MCF 10A (cell line): ENCODE results near the gene STRBP. TPM values are rescaled to one million over a fixed set of nuclear protein-coding genes. Genes with fewer than 3 reads are reported as not detected.

Source experiments
- BruUV-seq: library from RNA; stranded (reverse); fragments of 400-500 nt; replicated peaks from 2 replicates; lab custom pipeline; 2021; lab: Mats Ljungman, UMichigan
- CTCF ChIA-PET: fragments of 300-600 bp; sonication (Branson Sonifier 250); formaldehyde crosslinking; extraction: SDS; loops from one replicate; lab custom pipeline; 2021; ENCODE audit warnings: antibody characterized with exemption, inconsistent platforms; lab: Yijun Ruan, JAX
- POLR2A ChIA-PET: fragments of 300-600, 350-650 bp; sonication (Branson Sonifier 250); formaldehyde crosslinking; extraction: SDS; loops from one replicate; lab custom pipeline; 2020; ENCODE audit warnings: antibody characterized with exemption, inconsistent platforms; lab: Yijun Ruan, JAX
- DNase-seq: peaks from one replicate; pipeline ENCODE4 v3.0.0-alpha.2; 2018; ENCODE audit not compliant: unreplicated experiment
- H3K27ac Mint-ChIP-seq: one replicate; pipeline ENCODE4 v1.8.0; 2022; ENCODE audit warnings: mild to moderate bottlenecking, low read depth, mixed read lengths; ENCODE audit not compliant: unreplicated experiment
- H3K27me3 Mint-ChIP-seq: one replicate; pipeline ENCODE4 v1.8.0; 2022; ENCODE audit warnings: mixed read lengths; ENCODE audit not compliant: insufficient read depth, unreplicated experiment
- H3K36me3 Mint-ChIP-seq: one replicate; pipeline ENCODE4 v1.8.0; 2022; ENCODE audit warnings: mild to moderate bottlenecking, moderate library complexity, mixed read lengths; ENCODE audit not compliant: insufficient read depth, unreplicated experiment
- H3K4me1 Mint-ChIP-seq: one replicate; pipeline ENCODE4 v1.8.0; 2022; ENCODE audit warnings: mixed read lengths; ENCODE audit not compliant: insufficient read depth, unreplicated experiment
- H3K4me3 Mint-ChIP-seq: one replicate; pipeline ENCODE4 v1.8.0; 2022; ENCODE audit warnings: mild to moderate bottlenecking, moderate library complexity, mixed read lengths; ENCODE audit not compliant: unreplicated experiment
- H3K9me3 Mint-ChIP-seq: one replicate; pipeline ENCODE4 v1.8.0; 2022; ENCODE audit warnings: mixed read lengths; ENCODE audit not compliant: unreplicated experiment
- CTCF ChIP-seq: fragments of 200-600 bp; IDR thresholded peaks from one replicate; pipeline ENCODE4 v1.8.0; 2022; ENCODE audit warnings: antibody characterized with exemption, mild to moderate bottlenecking; ENCODE audit not compliant: unreplicated experiment
- intact Hi-C: fragments of 100-400 bp; cut with micrococcal nuclease; formaldehyde crosslinking; loops from 2 replicates; pipeline ENCODE4 v1.14.1; 2022
- total RNA-seq: library from RNA; stranded (reverse); gene quantifications from 2 replicates; pipeline ENCODE4 v1.2.3, GENCODE V29; 2022

Gene STRBP
- total RNA-seq, 1 experiment from 2014 or later: 9.4 TPM

DNA sequence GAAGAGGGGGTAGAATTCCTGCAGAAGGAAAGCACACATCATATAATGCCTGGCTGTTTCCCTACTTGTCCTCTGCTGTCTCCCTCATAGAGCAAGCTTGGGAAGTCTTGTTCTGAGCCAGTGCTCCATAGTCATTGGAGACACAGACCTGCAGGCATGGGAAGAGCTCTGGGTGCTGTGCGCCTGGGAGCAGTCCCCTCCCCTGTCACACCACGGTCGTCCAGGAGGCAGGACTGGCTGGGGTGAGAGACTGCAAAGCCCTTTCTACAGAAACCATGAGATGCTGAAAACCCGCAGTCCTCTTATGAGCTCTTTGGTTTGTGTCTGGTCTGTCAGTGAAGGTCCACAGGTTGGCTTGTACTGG, 170.3 kb downstream of the STRBP start:
- BruUV-seq: no TSS peak
- H3K4me1 Mint-ChIP-seq: no peaks in the 10 kb centered on the region
- H3K36me3 Mint-ChIP-seq: peaks cover 70% of the 10 kb centered on the region
- CTCF ChIA-PET: interaction anchor here (1.0 to 8.0 kb wide), 5 partner anchors 9 to 252 kb away, joined by 3 to 88 read pairs (median 5); no protein-coding TSS in a partner anchor
- intact Hi-C loops: no loop called here
- no peaks in the 10 kb centered on the region for H3K9me3 Mint-ChIP-seq
- H3K27ac Mint-ChIP-seq: no peak overlapping the region
- no peaks in the 10 kb centered on the region for H3K27me3 Mint-ChIP-seq
- no peak overlapping the region for H3K4me3 Mint-ChIP-seq
- POLR2A ChIA-PET: no interaction called here
- TF ChIP-seq CTCF: no peak
- no peak for DNase-seq

DNA sequence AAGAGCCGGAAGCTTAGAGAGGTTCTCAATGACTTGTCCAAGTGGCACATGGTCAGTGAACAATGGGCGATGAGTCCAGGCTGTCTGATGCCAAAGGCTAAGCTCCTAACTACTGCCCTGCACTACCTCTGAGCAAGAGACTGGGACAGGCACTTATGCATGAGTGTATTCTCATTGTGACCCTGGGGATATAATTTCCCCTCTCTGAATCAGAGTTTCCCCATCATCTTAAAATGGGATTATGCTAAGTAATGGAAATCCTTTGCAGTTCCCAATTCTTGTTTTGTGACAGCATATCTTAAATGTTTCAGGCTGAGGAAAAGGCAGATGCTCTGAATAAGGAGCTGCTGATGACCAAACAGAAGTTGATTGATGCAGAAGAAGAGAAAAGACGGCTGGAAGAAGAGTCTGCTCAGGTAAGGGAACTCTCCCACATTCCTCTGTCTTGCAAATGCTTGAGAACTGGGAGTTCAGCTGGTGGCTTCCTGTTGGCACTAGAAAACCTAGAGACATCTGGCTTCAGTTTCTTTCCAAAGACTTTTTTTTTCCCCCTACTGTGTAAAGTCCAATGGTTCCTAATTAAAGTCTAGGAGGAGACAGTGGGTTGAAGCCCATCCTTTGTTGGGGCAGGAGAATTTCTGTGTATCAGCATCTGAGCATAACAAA, 170.8 kb downstream of the STRBP start:
- H3K27ac Mint-ChIP-seq: no peak overlapping the region
- H3K9me3 Mint-ChIP-seq: no peaks in the 10 kb centered on the region
- no peaks in the 10 kb centered on the region for H3K4me1 Mint-ChIP-seq
- no peak for TF ChIP-seq CTCF
- H3K4me3 Mint-ChIP-seq: no peak overlapping the region
- no peak for DNase-seq
- POLR2A ChIA-PET: no interaction called here
- peaks cover 69% of the 10 kb centered on the region for H3K36me3 Mint-ChIP-seq
- BruUV-seq: no TSS peak
- H3K27me3 Mint-ChIP-seq: no peaks in the 10 kb centered on the region
- intact Hi-C loops: no loop called here
- CTCF ChIA-PET: interaction anchor here (0.6 to 8.0 kb wide), 7 partner anchors 9 to 1007 kb away, joined by 3 to 88 read pairs (median 5); no protein-coding TSS in a partner anchor

DNA sequence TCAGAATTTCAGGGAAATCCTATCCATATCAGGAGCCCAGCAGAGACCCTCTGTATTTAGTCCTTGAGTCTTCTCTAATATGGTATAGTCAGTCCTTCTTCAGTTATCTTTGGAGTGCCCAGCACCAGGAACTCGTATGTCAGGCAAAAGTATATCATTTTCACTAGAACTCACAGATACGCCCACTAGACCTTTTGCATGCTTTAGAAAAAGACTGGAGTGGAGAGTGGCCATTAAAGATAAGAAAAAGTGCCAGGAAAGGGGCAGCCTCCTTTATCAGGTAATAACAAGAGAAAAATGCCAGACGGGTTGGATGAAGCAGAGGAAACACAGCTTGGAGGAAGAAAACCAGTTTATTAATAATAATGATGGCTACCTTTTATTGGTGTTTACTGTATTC, 171.4 kb downstream of the STRBP start:
- DNase-seq: no peak
- TF ChIP-seq CTCF: no peak
- Mint-ChIP-seq H3K27me3 (no peaks in the 10 kb centered on the region), H3K36me3 (peaks cover 69% of the 10 kb centered on the region), H3K4me3 (no peak overlapping the region), H3K9me3 (no peaks in the 10 kb centered on the region), H3K27ac (no peak overlapping the region), H3K4me1 (no peaks in the 10 kb centered on the region)
- BruUV-seq: no TSS peak
- CTCF ChIA-PET: interaction anchor here (0.6 to 1.9 kb wide), 7 partner anchors 10 to 1007 kb away, joined by 3 to 9 read pairs (median 5); no protein-coding TSS in a partner anchor
- intact Hi-C loops: no loop called here
- POLR2A ChIA-PET: no interaction called here

DNA sequence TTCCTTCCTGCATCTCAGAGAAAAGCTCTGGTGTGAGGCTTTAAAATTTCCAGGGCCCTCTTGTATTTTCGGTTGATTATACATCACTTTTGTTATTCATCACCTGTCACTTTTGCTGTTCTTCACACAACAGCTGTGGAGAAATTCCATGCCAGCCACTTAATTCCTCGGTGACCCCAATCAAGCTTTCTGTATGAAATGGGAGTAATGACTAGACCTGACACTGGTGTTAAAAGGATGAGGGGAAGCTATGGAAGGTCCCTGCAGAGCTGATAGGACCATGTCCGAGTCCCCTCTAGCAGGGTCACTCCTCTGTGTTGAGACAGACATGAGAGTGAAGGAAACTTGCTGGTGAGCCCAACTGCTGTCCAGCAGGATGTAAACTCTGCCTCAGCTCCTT, 175.2 kb downstream of the STRBP start:
- ChIA-PET POLR2A (interaction anchor here (0.9 to 1.4 kb wide), 2 partner anchors 11 to 22 kb away, joined by 3 read pairs; no protein-coding TSS in a partner anchor), CTCF (interaction anchor here (0.6 to 4.4 kb wide), 11 partner anchors 9 to 559 kb away, joined by 3 to 33 read pairs (median 3); no protein-coding TSS in a partner anchor)
- intact Hi-C loops: no loop called here
- Mint-ChIP-seq H3K27ac (no peak overlapping the region), H3K4me1 (no peaks in the 10 kb centered on the region), H3K27me3 (no peaks in the 10 kb centered on the region), H3K36me3 (peaks cover 72% of the 10 kb centered on the region), H3K4me3 (no peak overlapping the region), H3K9me3 (no peaks in the 10 kb centered on the region)
- no peak for TF ChIP-seq CTCF
- BruUV-seq: no TSS peak
- no peak for DNase-seq
